Thymus (tissue), 11 donors: ENCODE measurements around the gene RTRAF. TPM values are rescaled to one million over a fixed set of nuclear protein-coding genes. Genes with fewer than 3 reads are reported as not detected.

Experiments
- DNase-seq, 9 donors: peaks; one replicate each; pipeline ENCODE4 v3.0.0-alpha.2; 2013; ENCODE audit warnings: low spot score in 9 of 9, low read depth in 6 of 9, missing footprints in 1 of 9
- H3K27ac ChIP-seq, 2 donors: one replicate each; pipeline ENCODE4 v1.5.1; 2013; ENCODE audit warnings: control low read depth in 1 of 2, low read depth in 1 of 2, low read length in 1 of 2, mild to moderate bottlenecking in 1 of 2, moderate library complexity in 1 of 2
- H3K27me3 ChIP-seq, 2 donors: one replicate each; pipeline ENCODE4 v1.5.1; 2013; ENCODE audit warnings: low read length in 1 of 2; ENCODE audit not compliant: control insufficient read depth in 2 of 2, insufficient read depth in 1 of 2
- H3K36me3 ChIP-seq, 2 donors: one replicate each; pipeline ENCODE4 v1.5.1; 2013; ENCODE audit warnings: low read length in 1 of 2, mild to moderate bottlenecking in 1 of 2, moderate library complexity in 1 of 2; ENCODE audit not compliant: control insufficient read depth in 2 of 2, insufficient read depth in 2 of 2
- H3K4me1 ChIP-seq, 2 donors: one replicate each; pipeline ENCODE4 v1.5.1; 2013; ENCODE audit warnings: low read length in 2 of 2; ENCODE audit not compliant: control insufficient read depth in 2 of 2, insufficient read depth in 2 of 2
- H3K4me3 ChIP-seq, 2 donors: one replicate each; pipeline ENCODE4 v1.5.1; 2013; ENCODE audit warnings: low read length in 2 of 2, control low read depth in 1 of 2, mild to moderate bottlenecking in 1 of 2
- H3K9me3 ChIP-seq, 2 donors: one replicate each; pipeline ENCODE4 v1.5.1; 2013; ENCODE audit warnings: low read length in 1 of 2, mild to moderate bottlenecking in 1 of 2; ENCODE audit not compliant: control insufficient read depth in 2 of 2, insufficient read depth in 1 of 2
- WGBS: extraction: QIAGEN DNeasy Blood & Tissue Kit; methylation state at CpG from one replicate; pipeline ENCODE4 v1.1.7; 2013; 5-methylcytosine and 5-hydroxymethylcytosine counted together
- polyA plus RNA-seq: library from polyadenylated mRNA; stranded (reverse); fragments of 200-250 nt; gene quantifications from one replicate; pipeline ENCODE4 v1.2.3, GENCODE V29; 2013
- total RNA-seq: library from RNA; stranded (reverse); fragments of 120-200 nt; gene quantifications from one replicate; pipeline ENCODE4 v1.2.4, GENCODE V29; 2013
- donor health status: healthy.

Gene RTRAF
- total and polyA plus RNA-seq, 2 donors: 207 to 234 TPM

- DNase-seq: no peak
- Histone ChIP-seq H3K4me3 (no peak overlapping the region), H3K27me3 (no peaks in the 10 kb centered on the region), H3K9me3 (no peaks in the 10 kb centered on the region), H3K4me1 (peaks cover 6 to 20% of the 10 kb centered on the region in 2 donors), H3K27ac (no peak overlapping the region), H3K36me3 (peaks cover 41 to 55% of the 10 kb centered on the region in 2 donors)
- WGBS: 96% methylated on average over 9 of the region's 9 CpGs
Observed at GRCh38 chr14:52011523-52011922, 22.2 kb downstream of the RTRAF start.

GRCh38 chr14:52012635-52013034 is 23.3 kb downstream of the RTRAF start:
- DNase-seq: no peak
- 94% methylated on average over 4 of the region's 4 CpGs for WGBS
- Histone ChIP-seq H3K36me3 (peaks cover 40 to 45% of the 10 kb centered on the region in 2 donors), H3K27me3 (no peaks in the 10 kb centered on the region), H3K4me3 (no peak overlapping the region), H3K4me1 (peaks cover 6 to 20% of the 10 kb centered on the region in 2 donors), H3K27ac (no peak overlapping the region), H3K9me3 (no peaks in the 10 kb centered on the region)

GRCh38 chr14:52013984-52014600 is 24.7 kb downstream of the RTRAF start:
- peaks cover 29 to 32% of the 10 kb centered on the region in 2 donors for H3K36me3 ChIP-seq
- peak in 1 of 9 donors; percentile 15 for DNase-seq
- 70% methylated on average over 11 of the region's 11 CpGs for WGBS

GRCh38 chr14:52014601-52015267 is 25.4 kb downstream of the RTRAF start:
- 77% methylated on average over 15 of the region's 15 CpGs for WGBS
- Histone ChIP-seq H3K36me3 (peaks cover 23 to 27% of the 10 kb centered on the region in 2 donors), H3K4me1 (peaks cover 10 to 36% of the 10 kb centered on the region in 2 donors), H3K9me3 (no peaks in the 10 kb centered on the region), H3K27ac (peak overlapping the region in 1 of 2 donors; percentile 49), H3K4me3 (no peak overlapping the region), H3K27me3 (no peaks in the 10 kb centered on the region)
- no peak for DNase-seq

More at GRCh38 chr14:52013984-52014600, 24.7 kb downstream of the RTRAF start:
- peaks cover 6 to 30% of the 10 kb centered on the region in 2 donors for H3K4me1 ChIP-seq
- no peaks in the 10 kb centered on the region for H3K9me3 ChIP-seq
- no peaks in the 10 kb centered on the region for H3K27me3 ChIP-seq
- H3K27ac ChIP-seq: no peak overlapping the region
- no peak overlapping the region for H3K4me3 ChIP-seq

- H3K27me3 ChIP-seq: no peaks in the 10 kb centered on the region
- peak overlapping the region in 1 of 2 donors; percentile 49 for H3K27ac ChIP-seq
- peaks cover 13 to 40% of the 10 kb centered on the region in 2 donors for H3K4me1 ChIP-seq
- DNase-seq: no peak
- H3K9me3 ChIP-seq: no peaks in the 10 kb centered on the region
- H3K36me3 ChIP-seq: peaks cover 17 to 19% of the 10 kb centered on the region in 2 donors
- WGBS: 96% methylated on average over 8 of the region's 8 CpGs
- H3K4me3 ChIP-seq: no peak overlapping the region
Observed at GRCh38 chr14:52015411-52016030, 26.2 kb downstream of the RTRAF start.

- H3K27me3 ChIP-seq: no peaks in the 10 kb centered on the region
- H3K4me3 ChIP-seq: no peak overlapping the region
- peaks cover 18 to 40% of the 10 kb centered on the region in 2 donors for H3K4me1 ChIP-seq
- peak overlapping the region in 1 of 2 donors; percentile 56 for H3K27ac ChIP-seq
- H3K9me3 ChIP-seq: no peaks in the 10 kb centered on the region
- 59% methylated on average over 4 of the region's 4 CpGs for WGBS
- no peak for DNase-seq
- H3K36me3 ChIP-seq: no peaks in the 10 kb centered on the region
Observed at GRCh38 chr14:52018252-52018651, 28.9 kb downstream of the RTRAF start.

- no peaks in the 10 kb centered on the region for H3K36me3 ChIP-seq
- no peak for DNase-seq
- no peaks in the 10 kb centered on the region for H3K9me3 ChIP-seq
- peaks cover 18 to 37% of the 10 kb centered on the region in 2 donors for H3K4me1 ChIP-seq
- WGBS: 99% methylated on average over 8 of the region's 8 CpGs
- no peak overlapping the region for H3K4me3 ChIP-seq
- H3K27ac ChIP-seq: peak overlapping the region in 1 of 2 donors; percentile 56
- H3K27me3 ChIP-seq: no peaks in the 10 kb centered on the region
Observed at GRCh38 chr14:52018970-52019369, 29.6 kb downstream of the RTRAF start.

GRCh38 chr14:52020161-52020714 is 30.9 kb downstream of the RTRAF start:
- no peaks in the 10 kb centered on the region for H3K27me3 ChIP-seq
- no peak for DNase-seq
- 59% methylated on average over 5 of the region's 5 CpGs for WGBS
- H3K4me3 ChIP-seq: no peak overlapping the region
- peak overlapping the region in 1 of 2 donors; percentile 43 for H3K27ac ChIP-seq
- no peaks in the 10 kb centered on the region for H3K36me3 ChIP-seq
- H3K4me1 ChIP-seq: peaks cover 12 to 25% of the 10 kb centered on the region in 2 donors
- no peaks in the 10 kb centered on the region for H3K9me3 ChIP-seq
